Sigmoid colon (tissue), 4 donors: ENCODE measurements around the gene MAD1L1.

ENCODE experiments used
- EP300 ChIP-seq, 4 donors: sonication (generic); formaldehyde crosslinking; IDR thresholded peaks; one replicate each; pipeline ENCODE4 v1.6.1; 2017; ENCODE audit warnings: antibody characterized with exemption in 4 of 4
- TF ChIP-seq, protein P1 (sequence below), 4 experiments: fragments of 450-650 bp in 3 of 4; fragments of 200-600 bp in 1 of 4; IDR thresholded peaks; one replicate each; pipeline ENCODE4 v1.5.1; 2016 to 2019; ENCODE audit warnings: antibody characterized with exemption in 4 of 4, mild to moderate bottlenecking in 3 of 4, moderate library complexity in 2 of 4

DNA sequence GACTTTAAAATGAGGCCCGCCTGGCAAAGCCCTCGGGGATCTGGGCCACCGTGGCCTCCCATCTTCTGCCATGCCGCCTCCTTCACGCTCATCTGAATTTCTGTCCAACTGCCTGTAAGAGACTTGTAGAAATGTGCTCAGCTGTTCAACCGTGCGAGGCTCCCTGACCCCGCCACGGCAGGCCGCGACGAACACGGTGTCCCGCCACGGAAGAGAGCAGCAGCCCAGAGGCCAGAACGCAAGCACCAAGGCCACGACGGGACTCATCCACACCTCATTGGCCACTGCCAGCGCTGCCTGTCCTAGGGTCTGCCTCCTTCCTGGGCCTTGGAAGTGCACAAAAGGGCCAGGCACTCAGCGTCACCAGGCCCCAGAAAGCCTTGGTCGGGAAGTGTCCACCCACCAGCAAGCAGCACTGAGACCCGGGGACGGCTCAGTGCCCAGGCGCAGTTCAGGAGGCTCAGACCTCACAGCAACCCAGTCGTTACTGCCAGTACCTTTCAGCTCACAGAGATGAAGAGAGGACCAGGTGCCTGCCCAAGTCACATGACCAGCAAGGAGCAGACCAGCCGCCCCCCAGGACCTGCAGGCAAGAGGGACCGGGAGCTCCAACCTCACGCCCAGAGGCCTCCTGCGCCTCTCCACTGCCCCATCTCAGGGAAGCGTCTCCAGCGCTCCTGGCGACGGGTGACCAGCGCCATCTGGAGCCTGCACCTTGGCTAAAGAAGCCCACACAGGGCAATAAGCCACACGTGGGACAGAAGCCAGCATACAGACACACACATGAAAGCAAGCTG lies 85.9 kb downstream of the MAD1L1 start:
- TF ChIP-seq, protein P1, sequence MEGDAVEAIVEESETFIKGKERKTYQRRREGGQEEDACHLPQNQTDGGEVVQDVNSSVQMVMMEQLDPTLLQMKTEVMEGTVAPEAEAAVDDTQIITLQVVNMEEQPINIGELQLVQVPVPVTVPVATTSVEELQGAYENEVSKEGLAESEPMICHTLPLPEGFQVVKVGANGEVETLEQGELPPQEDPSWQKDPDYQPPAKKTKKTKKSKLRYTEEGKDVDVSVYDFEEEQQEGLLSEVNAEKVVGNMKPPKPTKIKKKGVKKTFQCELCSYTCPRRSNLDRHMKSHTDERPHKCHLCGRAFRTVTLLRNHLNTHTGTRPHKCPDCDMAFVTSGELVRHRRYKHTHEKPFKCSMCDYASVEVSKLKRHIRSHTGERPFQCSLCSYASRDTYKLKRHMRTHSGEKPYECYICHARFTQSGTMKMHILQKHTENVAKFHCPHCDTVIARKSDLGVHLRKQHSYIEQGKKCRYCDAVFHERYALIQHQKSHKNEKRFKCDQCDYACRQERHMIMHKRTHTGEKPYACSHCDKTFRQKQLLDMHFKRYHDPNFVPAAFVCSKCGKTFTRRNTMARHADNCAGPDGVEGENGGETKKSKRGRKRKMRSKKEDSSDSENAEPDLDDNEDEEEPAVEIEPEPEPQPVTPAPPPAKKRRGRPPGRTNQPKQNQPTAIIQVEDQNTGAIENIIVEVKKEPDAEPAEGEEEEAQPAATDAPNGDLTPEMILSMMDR (IDR thresholded peaks at IDR 0.05) = no peak
- no peak for TF ChIP-seq EP300 (IDR thresholded peaks at IDR 0.05)
